ENCODE data around the gene EPB41.
"Not testable (repeated sequence)": the region's sequence is repeated elsewhere in the genome, so short reads cannot be mapped to it uniquely, and the experiment has no call there.

EPB41 gene

DNA sequence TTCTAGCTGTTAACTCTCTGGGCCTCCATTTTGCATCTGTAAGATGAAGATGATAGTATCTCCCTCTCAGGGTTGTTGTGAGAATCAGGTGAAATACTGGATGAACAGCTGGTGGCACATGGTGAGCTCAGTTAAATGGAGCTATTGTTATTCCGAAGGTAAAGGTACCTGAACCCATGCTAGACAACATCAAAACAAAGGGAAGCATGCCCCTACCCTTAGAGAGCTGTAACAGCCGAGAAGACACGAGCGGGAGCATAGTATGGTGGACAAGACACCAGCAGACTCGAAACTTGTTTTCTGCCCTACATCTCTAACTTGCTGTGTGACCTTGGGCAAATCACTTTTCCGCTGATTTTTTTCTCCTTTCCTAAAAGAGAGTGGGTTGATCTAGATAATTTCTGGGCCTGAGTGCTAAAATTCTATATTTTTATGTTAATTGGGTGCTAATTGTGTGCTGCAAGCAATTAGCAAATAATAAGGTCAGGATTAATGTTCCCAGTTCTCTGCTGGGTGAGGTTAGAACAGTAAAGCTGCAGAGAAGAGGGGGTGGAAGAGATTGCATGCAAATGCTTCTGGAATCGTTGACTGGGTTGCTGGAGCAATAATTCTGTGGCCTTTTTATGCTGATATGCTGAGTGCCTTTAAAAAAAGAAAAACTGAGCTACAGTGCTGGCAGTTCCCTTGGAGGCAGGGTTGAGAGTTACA is 198.5 kb downstream of the EPB41 start:
- DNase-seq (ENCODE audit: low read depth): no peak

DNA sequence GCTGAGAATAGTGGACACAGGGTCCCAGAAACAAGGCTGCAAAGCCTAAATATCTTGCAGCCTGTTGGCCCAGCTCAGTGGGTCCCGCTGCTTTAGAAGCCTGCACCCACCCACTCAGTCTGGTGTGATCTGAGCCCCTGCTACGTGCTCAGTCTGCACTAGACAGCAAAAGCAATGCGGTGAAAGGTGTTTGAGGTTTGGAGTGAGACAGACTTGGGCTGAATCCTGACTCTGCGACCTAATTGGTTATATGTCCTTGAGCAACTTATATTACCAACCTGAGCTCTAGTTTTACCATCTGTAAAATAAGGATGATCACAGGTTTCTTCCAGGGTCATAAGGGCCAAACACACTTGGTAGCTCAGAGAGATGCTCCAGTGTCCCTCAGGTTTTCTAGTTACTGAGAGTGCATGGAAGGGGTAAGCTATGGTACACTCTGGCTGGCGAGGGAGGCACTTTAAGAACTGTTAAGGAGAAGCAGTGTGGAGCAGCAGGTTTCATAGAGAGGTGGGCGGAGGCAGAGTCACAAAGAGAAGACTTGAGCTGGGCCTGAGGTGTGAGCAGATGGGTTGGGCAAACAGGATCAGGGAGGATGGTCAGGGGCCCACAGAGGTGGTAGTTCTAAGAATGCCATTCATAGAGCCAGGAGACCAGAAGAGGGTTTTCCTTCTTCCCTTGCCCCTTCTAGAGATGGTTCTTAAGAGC is 199.2 kb downstream of the EPB41 start:
- no peak for DNase-seq (ENCODE audit: low read depth)

DNA sequence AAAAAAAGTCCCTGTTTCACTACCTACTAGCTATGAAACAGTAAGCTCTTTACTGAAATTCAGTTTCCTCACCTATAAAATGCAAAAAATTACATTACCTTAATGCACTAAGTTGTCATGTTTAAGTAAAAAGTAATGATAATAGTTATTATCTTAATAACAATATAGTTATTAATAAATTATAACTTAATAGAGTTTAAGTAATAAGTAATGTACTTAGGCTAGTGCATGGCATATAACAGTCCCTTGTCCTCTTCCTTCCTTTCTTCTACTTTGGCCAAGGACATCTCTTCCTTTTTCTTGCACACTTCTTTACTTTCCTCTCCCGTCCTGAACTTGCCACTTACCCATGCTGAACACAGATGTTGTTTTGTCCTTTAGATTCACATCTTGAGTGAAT is 200.3 kb downstream of the EPB41 start:
- no peak for DNase-seq (ENCODE audit: low read depth)

DNA sequence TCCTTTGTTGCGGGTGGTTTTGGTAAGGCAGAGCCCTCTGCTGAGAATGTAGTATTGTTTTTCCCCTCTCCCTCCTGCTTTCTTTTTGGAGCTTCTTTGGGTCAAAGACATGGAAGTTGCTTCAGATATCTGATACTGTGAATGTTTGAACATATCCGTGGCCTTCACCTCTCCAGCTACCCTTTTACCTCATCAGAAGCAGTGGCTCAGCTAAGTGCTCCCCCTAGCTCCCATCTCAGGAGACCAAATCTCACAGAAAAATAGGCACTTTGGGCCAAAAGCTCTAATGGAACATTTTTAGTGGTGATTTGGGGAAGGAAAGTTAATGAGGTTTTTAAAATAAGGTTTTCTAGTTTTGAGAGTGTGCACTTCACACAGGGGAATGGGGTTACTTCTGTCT is 203.0 kb downstream of the EPB41 start:
- DNase-seq (ENCODE audit: low read depth): no peak

DNA sequence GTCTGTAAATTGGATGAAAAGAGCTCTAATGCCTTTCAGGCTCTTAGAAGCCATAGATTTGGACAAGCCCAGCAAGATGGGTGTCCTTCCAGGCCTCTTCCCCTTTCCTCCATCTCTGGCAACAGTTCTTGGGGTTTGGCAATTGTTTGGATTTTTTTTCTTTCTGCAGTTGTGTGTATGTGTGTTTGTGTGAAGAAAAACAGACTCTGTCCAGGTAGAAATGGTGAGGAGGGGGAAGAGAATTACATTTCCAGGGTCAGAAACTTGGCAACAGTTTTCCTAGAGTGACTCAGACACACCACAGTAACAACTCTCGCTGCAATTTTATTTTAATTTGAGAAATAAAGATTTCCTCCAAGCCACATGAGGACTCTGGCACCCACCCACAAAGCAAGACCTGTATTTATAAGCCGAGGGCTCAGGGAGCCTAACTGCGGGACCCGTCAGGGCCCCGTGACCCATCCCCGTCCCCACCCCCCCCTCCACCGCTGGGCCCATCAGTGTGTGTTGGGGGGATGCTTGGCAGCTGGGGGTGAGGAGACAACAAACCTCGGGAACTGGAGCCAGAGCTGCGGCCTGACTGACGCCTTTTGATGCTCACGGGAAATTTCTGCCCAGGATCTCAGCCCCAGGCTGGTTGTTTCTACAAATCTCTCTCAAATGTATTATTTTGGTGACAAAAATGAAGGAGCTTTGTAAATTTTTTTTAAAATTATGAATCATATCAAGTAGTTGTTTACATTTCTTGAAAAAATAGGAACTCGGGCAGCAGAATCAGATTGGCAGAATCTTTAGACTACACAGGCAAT is 205.0 kb downstream of the EPB41 start:
- DNase-seq (ENCODE audit: low read depth): no peak

DNA sequence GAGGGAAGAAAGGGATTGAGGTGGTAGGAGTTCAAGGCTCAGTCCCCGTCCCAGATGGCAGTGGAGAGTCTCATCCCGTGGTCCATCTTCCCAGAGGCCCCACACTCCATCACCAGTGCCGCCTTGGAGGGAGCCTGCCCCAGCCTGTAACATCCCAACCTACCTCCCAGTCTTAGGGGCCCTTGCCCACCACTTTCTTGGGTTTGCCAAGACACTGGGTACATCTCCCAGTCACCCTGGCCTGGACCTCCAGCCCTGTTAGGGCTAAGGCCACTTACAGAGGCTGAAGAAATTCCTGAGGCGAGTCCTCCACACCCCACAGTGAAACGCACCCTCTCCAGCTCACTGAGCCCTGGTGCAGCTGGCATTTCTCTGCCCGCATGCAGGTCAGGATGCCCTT is 206.0 kb downstream of the EPB41 start:
- DNase-seq (ENCODE audit: low read depth): no peak

DNA sequence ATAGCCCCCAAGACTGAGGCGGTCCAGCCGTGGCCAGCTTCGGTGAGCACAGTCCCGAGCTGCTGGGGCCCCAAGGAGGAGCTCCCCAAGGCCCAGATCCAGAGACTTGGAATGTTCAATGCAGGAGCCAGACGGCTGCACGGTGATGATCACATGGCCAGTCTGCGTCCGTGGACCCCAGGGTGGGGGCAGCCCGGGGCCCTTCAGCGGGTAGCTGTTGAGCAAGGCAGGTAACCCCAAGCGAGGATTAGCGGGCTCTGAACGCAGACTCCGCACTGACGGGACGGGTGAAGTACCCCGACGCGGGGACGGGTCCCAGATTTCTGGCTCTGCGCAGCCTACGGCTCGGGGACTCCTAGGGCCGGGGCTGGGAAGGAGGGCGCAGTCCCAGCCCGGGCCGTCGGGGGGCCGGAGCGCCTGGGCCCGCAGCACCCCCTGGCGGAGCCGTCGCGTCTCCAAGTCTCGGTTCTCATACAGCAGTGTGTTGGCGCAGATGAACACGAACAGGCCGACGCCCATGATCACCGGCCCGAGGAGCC is 206.6 kb downstream of the EPB41 start:
- DNase-seq (ENCODE audit: low read depth): no peak

DNA sequence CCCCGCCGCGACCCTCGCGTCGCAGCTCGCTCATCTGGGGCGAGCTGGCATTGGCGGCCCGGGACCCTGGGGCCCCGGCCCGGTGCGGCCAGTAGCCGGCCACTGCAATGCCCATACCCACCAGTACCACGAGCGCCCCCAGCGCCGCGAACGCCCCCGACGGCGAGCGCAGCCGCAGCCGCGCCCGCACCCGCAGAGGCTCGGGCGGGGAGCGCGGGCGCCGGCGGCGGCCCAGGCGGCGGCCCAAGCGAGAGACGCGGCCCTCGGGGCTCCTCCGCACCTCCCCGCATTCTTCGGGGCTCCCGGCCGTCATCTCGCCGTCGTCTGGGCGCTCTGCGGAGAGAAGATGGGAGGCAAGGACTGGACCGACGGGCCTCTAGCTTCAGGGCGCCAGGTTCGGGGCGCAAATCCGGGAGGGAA is 207.2 kb downstream of the EPB41 start:
- no peak for DNase-seq (ENCODE audit: low read depth)

DNA sequence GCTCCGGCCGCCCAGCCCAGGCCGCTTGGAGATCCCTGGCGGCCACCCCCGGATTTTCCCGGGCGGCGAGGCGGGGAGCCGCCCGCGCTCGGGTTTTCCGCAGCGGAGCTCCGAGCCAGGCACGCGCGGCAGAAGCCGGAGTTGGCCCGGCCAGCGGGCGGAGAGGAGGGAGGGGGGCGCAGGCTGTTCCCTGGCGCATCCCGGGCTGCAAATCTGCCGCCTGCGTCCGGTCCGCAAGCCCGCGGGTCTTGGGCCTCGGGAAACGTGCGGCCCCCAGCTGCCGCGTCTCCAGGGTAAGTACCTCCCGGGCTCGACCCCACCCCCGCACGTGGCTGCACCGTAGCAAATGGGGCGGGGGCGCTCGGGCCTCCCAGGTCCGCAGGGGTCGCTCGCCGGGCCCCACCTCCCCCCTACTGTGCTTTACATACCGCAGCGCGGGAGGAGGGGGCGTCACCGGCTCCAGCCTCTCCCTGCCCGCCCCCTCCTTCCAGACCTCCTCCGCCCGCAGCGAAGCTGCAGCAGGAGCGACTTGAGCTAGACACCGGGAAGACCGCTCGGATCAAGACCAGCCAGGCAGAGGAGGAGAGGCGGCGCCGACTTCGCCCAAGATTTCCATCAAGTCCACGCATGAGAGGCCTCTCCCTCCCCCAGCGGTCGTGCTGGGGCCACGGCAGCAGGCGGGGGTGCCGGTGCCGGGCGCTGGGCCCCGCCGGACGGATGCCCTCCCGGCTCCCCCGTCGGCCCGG is 207.7 kb downstream of the EPB41 start:
- no peak for DNase-seq (ENCODE audit: low read depth)

DNA sequence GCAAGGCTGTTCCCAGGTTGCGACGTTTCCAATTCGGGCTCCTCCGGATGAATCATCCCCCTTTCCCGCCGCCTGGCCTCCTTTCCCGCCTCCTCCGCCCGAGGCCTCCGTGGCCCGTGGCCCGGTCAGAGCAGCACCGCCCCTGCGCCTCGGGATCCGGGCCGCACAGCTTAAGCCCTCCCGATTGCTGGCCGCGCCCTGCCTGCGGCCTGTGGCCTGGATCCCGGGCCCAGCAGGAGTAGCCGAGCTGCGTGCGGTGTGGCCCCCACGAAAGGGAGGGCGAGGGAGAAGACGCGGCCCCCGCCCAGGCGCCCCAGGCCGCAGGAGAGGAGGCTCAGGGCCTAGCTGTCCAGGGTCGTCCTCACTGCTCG is 208.3 kb downstream of the EPB41 start:
- peak; percentile 84 for DNase-seq (ENCODE audit: low read depth)

DNA sequence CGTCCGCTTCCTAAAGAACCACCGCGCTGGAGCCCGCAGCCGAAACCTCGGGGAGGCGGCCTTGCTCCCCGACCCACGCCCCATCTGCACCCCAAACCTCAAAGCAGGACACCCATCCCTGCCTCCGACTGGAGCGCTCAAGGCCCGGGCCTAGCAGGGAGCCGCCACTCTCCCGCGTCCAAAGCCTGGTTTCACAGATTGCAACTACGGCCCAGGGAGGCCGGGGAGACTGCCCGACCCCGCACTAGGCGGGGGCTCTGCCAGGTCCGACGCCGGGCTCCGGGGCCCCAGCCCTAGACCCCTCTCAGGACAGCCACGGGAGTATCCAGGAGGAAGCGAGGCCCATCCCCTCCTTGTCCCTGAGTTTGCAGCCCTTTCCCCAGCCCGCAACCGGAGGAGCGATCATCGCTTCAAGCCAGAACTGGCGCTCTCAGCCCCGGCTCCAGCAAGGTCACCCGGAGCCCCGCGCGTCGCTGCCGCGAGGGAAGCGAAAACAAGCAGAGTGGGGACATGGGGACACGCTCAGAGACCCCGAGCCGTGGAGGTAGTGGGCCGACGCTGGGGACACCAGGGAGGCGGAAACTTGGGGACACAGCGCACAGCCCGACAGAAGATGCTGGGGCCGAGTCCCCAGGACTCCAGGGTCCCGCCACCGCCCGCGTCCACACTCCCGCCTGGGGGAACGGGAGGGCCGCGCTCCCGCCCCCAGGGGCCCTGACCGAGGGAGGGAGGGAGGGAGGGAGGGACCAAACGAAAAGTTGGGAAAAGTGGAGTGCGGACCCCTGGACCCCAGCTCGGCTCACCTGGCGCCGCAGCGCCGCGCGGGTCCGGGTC is 208.9 kb downstream of the EPB41 start:
- no peak for DNase-seq (ENCODE audit: low read depth)

DNA sequence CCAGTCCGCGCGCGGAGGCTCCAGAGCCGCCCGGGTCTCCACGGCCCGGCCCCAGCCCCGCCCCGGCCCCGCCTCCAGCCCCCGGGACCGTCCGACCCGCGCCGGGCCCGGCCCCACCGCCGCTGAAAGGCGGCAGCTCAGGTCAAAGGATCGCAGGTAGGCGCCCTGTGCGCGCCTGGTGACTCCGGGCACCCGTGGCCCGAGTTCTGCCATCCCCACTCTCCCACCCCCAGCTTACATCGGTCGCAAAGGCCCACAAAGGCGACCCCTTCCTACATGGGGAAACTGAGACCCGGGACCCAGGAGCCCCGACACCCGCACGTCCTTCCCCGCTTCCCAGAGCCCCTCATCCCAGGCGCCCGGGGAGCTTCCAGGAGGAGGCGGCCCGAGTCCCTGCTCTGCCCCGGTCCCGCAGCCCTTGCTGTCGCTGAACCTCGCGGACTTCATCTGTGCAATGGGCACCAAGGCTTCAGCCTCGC is 209.6 kb downstream of the EPB41 start, which contains the start of gene TMEM200B:
TMEM200B (minus strand) TSS at position 17 of the 479 bp plus-strand sequence. CDS start 2,075 bp downstream, outside the sequence.
- DNase-seq (ENCODE audit: low read depth): no peak

DNA sequence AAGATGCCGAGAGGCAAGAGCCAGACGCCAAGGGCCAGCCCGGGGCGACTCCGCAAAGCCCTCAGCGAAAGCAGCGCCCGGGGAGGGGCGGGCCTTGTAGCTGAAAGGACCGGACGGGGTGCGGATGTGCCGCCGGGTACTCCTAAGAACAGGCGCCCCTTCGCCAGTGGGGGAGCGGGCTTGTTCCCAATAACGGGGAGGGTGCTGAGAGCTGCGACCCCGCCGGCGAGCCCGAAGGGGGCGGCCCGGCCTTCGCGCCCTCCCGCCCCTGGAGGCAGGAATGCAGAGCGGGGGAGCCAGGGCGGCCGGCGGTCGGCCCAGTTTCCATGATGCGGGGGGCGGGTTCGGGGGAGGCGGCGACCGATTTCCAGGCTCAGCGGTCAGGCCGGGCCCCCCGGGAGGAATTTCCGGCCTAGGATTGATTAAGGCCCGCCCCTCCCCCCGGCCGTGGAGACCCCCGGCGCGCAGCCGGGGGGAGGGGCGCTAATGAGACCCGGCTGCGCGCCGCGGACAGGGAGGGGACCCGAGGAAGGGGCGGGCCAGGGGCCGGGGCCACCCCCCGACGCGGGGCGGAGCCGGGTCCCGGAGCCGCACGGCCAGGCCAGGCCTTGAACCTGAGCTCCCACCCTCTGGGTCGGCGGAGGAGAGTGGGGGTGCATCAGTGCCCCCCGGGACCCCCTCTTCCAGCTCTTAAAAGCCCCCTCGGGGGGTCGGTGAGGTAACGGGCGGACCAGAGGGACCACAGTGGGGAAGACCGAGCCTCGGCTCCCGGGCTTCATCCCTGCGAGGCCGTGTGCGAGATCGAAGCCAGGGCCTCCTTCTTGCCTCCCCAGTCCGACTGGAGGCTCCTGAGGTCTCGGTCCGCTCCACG is 210.2 kb downstream of the EPB41 start:
- DNase-seq (ENCODE audit: low read depth): peak; percentile 62

DNA sequence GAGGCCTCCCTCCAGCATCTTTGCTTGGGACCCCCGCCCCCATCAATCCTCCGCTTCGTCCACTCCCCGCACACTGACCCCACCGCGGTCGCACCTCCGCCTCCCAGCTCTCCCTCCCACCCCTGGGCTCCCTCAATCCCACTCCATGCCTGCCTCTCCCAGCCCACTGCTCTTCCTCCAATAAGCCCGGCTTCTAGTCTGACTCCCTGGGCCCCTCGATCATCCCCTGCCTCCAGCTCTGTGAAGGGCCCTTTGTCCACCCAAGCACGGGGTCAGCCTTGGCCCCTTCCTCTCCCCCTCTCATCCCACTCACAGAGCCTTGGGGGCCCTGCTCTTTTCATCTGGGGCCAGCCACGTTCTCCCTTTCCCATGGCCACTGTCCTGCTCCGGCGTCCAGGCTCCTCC is 210.9 kb downstream of the EPB41 start:
- no peak for DNase-seq (ENCODE audit: low read depth)

DNA sequence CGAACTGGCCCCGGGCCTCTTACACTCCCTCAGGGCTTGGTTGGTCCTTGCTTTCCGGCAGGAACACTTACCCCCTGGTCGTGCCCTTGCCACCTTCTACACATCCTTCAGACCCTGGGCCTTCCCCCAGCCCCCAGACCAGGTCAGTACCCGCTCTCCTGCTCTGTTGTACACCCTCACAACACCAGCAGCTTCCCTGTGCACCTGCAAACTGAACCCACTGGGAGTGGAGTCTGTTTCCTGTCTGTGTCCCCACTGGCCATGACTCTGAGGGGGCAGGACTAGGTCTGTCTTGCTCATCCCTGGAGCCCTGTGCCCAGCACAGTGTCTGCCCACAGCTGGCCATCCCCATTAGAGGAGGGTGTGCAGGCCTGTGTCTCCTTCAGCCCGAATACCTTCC is 211.4 kb downstream of the EPB41 start:
- no peak for DNase-seq (ENCODE audit: low read depth)

DNA sequence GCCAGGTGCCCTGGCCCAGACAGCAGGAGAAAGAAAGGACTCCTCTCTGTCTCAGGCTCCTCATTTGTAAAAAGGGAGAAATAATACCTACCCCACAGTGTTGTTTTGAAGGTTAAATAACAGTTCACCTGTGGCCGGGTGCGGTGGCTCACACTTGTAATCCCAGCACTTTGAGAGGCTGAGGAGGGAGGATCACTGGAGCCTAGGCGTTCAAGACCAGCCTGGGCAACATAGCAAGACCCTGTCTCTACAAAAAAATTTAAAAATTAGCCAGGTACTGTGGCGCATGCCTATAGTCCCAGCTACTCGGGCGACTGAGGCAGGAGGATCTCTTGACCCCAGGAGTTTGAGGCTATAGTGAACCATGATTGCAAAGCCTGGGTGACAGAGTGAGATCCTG is 211.8 kb downstream of the EPB41 start:
- DNase-seq (ENCODE audit: low read depth): no peak

DNA sequence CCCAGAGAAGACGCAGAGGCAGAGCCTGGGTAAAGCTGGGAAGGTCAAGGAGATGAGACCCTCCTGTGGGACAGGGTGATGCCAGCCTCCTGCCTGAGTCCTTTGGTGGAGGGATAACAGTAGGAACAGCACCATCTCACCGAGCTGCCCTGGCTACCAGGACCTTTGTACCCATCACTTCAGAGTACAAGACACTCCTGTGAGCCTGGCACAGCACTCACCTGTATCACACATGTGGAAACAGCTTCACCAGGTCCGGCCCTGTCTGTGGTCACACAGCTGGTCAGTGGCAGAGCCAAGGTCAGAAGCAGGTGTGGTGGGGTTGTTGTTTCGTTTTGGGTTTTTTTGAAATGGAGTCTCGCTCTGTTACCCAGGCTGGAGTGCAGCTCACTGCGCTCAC is 214.4 kb downstream of the EPB41 start:
- DNase-seq (ENCODE audit: low read depth): no peak

DNA sequence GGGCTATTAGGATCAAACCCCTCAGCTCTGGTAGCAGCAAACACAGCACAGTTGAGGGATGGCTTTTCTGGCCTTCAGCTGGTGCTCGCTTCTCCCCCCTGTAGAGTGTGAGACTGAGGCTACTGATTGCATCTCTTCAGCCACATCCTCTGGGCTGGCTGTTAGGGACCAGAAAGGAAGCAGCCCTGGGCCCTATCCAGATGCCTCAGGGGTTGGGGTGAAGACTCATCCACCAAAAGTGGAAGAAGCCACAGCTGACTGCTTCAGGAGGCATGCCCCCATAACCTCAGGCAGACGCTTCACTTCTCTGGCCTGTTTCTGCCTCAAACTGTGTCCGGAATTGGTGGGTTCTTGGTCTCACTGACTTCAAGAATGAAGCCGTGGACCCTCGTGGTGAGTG is 215.5 kb downstream of the EPB41 start:
- no peak for DNase-seq (ENCODE audit: low read depth)

DNA sequence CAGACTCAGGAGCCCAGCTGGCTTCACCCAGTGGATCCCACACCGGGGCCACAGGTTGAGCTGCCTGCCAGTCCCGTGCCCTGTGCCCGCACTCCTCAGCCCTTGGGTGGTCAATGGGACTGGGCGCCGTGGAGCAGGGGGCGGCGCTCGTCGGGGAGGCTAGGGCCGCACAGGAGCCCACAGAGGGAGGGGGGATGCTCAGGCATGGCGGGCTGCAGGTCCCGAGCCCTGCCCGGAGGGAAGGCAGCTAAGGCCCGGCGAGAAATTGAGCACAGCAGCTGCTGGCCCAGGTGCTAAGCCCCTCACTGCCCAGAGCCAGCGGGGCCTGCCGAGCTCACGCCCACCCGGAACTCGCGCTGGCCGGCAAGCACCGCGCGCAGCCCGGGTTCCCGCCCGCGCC is 216.7 kb downstream of the EPB41 start:
- not testable (repeated sequence) for DNase-seq (ENCODE audit: low read depth)
